ENCODE measurements around the gene FBXL3.
"Not testable (repeated sequence)": the region's sequence is repeated elsewhere in the genome, so short reads cannot be mapped to it uniquely, and the experiment has no call there.

FBXL3 gene

DNA sequence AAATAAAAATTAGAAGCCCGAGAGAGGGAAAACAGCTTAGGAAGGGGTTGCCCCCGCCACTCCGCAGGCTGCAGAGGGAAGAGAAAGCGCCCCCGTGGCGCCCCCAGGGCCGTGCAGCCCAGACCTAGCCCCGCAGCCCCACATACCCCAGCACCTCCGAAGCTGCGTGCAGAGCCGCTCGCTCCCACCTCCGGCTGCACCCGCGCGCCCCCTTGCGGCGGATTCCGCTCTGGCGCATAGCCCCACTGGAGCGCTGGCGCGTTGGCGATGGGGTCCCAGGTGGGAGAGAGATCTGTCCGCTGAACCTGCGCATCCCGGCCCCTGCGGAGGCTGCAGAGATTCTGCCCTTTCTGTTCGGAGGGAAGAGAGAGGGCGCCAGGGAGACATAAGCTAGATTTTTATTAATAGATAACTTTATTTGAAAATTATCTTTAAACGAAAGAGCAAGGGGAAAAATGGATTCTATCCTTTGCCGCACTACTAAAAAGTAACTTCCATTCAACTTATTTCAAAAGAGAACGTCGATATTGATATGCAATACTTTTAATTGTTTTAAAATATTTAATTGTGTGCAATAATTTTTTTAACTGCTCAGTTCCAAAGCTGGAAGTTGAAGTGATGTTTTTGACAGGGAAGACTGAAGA, 46.8 kb downstream of the FBXL3 start:
- DNase-seq, result peak in 1 of 2 experiments; percentile 56

DNA sequence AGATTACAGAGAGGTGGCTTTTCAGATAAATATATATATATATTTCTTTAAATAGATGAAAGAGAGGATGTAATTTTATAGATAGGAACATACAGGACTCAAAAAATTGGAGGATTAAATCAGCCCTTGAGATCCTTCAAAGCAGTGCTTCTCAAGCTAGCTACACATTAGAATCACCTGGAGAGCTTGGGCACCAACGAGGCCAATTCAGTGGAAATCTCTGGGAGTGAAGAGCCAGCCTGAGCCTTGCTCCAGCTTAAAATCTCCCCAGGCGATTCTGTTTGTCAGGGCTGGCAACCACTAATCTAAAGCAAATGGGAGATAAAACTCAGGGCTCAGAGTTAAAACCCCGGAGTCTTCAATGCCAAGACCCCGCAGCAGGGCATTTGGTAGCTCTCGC, 50.0 kb downstream of the FBXL3 start:
- DNase-seq, result no peak

DNA sequence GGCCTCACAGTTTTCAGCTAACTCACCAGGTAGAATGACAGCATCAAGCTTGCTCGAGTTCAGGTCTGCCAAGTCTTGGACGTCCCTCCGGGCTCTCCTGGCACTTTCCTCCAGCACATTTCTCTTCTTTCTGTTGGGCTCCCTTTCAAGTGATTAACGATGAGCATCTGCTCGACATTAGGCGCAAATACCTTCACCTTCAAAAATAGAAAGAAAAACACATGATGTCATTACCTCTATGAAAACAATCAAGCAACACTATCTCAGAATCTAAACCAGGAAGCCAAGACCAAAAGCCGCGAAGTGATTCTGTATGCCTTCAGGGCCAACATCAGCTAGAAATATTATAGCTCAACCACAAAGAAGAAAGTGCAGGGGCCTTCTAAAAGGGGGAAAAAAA, 50.5 kb downstream of the FBXL3 start:
- no peak for DNase-seq

DNA sequence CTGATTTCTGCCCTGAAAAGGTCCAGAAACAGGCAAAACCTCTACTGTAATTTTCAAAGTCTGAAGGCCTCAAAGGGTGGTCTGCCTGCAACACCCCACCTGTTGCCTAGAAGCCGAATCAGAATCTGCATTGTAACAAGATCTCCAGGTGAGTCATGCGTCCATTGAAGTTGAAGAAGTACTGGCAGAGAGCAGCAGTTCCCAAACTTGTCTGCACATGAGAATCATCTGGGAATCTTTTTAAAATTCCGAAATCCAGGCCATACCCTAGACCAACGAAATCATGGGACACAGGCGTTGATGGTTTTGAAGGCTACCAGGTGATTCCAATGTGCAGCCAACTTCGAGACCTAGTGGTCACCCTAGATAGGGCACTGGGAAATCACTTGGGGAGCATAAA, 51.1 kb downstream of the FBXL3 start:
- no peak for DNase-seq

DNA sequence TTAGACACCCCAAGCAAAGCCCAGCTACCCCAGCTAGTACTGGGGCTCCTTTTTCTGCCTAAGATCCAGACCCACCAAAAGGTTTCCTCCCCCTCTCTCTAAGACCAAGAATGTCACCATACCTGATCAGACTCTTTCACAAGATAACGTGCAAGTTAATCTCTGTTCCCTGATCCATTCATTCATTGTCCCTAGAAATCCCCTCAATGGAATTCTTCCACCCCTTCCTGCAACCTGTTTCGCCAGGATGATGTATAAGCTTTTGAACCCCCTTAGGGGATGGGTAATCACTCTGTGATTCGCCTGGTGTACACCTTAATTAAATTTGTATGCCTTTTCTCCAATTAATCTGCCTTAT, 52.4 kb downstream of the FBXL3 start:
- no peak for DNase-seq

DNA sequence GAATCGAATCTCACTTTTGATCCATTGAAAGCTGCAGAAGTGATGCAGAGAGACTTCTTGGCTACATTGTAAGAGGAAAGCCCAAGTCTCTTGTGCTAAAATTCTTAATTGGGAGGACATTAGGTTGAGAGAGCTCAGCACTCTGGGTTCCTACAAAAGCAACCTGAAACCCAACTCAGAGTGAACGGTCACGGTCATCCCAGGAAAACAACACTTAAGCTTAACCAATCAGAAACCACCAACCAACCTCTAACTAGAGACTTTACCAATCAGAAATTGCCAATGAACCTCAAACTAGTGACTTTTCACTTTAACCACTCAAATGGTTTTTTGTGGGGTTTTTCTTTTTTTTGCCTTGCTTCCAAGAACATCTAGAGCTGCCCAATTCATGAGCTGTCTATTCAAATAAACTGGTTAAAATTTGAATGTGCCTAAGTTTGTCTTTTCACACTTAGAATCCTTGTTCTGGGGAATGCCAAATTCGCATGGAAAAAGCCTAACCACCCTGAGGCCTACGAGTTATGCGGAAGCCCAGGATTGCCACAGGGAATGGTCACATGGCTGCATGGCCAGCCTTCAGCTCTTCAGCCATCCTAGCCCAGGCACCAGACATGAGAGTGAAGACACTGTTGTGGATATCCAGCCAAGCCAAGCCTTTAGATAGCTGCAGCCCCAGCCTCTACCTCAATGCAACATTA, 52.9 kb downstream of the FBXL3 start:
- no peak for DNase-seq

DNA sequence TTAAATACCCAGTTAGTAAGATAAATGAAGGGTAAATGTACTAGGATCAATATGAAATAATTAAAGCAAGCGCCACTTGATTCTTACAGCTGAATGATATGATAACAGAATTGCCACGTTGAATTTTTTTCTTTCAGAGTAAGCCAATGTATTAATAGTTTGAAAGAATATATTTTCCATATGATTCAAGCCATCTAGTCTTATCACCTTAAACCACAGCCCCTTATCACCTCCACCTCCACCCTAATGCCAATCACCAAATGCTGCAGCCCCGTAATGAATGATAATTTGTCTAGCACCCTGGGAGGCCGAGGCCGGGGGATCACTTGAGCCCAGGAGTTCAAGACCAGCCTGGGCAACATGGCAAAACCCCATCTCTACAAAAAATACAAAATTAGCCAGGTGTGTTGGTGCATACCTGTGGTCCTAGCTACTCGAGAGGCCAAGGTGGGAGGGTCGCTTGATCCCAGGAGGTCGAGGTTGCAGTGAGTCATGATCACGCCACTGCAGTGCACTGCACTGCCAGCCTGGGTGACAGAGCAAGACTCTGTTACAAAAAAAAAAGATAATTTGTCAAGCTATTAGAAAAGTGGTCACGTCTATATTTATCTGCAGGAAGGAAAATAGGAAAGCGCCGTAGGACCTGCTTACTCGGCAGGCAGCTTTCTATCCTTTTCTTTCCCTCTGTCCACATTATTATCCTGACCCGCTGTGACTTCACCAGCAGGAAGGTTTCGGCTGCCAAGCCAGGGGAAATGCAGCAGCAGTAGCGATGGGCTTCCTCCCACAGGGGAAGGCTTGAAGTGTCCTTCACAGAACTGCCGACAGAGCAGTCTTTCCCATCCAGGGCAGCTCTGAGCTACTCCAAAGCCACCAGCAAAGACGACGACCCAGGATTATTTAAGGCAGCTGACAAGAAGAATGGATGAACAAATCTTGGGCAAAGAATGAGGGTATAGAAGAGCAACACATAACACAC, 54.8 kb downstream of the FBXL3 start:
- DNase-seq, result no peak

DNA sequence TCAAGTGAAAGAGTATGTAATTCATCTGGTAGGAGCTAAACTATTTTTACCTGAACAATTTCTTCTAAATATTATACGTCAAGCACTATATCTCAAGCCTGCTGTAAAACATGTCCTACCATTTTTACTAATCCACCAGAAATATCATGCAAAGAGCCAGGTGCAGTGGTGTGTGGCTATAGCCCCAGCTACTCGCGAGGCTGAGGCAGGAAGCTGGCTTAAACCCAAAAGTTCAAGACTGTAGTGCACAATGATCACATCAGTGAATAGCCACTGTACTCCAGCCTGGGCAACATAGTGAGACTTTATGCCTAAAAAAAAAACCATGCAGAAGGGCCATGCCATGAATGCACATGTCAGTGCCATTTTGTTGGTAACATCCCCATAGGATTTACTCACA, 55.7 kb downstream of the FBXL3 start:
- no peak for DNase-seq

DNA sequence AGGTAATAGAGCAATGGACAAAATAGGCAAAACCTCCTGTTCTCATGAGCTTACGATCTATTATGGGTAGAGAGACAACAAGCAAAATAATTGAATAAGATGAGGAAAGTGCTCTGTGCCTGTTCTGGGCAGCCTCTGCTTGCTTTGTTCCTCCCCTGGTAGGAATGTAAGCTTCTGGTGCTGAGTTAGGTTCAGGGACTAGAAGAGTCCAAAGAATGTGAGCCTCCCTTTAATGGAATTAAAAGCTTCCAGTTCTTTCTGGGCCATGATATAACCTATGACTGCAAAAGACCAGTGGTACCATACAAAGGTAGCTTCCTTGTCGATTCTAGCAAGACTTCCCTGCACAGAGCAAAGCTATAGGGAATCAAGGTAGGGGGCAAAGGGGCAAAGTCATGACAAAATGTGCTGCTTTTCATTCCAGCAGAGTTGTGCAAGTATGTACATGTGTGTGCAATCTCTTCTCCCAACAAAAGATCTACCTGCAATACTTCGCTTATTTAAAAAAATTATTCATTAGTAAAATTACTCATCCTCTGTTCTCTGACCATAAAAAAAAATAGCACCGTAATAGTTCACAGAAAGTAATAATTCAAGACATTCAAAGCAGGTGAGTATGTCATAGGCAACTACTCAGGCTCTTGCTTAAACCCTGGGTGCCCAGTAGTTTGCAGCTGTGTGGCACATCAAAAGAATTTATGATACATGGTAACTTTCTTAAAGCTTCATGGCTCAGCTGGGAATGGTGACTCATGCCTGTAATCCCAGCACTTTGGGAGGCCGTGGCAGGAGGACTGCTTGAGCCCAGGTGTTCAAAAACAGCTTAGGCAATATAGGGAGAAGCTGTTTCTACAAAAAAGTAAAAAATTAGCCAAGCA, 57.2 kb downstream of the FBXL3 start:
- DNase-seq, result no peak

DNA sequence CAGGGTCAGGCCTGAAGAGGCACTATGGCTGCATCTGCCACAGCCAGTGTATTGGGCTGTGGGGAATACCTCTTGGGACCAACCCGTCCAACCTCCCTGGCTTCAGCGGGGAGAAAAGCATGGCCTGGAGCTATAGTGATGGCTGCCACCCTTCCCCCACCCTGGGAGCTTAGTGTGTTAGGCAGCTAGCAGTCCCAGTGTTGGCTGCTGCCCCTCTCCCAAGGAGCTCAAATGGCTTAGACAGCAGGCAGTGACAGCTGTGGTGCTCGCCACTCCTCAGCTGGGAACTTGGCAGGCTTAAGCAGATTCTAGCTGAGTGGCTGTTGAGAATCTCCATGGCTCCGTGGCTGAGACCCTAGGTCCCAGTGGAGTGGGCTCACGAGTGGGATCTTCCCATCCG, 58.9 kb downstream of the FBXL3 start:
- DNase-seq, result no peak

DNA sequence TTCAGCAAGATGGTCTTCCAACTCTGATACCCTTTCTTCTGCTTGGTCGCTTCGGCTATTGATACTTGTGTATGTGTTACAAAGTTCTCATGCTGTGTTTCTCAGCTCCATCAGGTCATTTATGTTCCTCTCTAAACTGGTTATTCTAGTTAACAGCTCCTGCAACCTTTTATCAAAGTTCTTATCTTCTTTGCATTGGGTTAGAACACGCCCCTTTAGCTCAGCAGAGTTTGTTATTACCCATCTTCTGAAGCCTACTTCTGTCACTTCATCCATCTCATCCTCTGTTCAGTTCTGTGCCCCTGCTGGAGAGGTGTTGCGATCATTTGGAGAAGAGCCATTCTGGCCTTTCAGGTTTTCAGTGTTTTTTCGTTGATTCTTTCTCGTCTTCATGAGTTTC, 59.9 kb downstream of the FBXL3 start:
- DNase-seq, result no peak

DNA sequence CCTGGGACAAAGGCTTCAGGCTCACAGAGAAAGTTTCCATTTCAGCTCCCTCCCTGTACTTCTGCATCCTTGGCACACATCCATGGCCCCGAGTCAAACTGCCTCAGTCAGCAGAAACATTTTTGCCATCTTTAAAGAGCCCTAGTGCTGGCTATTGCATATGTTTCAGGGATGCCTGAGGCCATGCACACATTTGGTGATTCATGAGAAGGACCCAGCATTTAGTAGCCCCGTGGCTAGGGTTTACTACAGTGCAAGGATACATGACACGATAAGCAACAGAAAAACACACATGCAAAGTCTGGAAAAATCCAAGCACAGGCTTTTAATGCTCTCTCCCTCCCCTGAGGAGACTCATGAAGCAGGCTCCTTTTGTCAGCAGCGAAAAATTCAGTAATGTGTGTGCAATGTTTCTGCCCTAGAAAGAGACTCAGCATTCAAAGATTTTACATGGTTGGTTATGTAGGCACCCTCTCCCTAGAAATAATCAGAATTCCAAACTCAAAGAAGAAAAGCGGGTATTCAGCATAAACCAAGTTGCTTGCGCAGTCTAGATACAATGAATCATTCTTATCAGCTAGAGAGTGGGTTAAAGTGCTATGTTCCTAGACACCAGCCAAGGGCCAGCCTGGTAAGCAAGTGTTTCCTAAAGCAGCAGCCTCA, 61.1 kb downstream of the FBXL3 start:
- DNase-seq, result no peak

DNA sequence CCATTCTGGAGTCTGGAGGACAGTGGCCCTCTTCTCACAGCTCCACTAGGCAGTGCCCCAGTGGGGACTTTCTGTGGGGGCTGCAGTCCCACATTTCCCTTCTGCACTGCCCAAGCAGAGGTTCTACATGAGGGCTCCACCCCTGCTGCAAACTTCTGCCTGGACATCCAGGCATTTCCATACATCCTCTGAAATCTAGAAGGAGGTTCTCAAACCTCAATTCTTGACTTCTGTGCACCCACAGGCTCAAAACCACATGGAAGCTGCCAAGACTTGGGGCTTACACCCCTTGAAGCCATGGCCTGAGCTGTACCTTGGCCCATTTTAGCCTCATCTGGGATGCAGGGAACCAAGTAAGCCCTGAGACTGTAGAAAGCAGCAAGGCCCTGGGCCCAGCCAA, 67.2 kb downstream of the FBXL3 start:
- not testable (repeated sequence) for DNase-seq

DNA sequence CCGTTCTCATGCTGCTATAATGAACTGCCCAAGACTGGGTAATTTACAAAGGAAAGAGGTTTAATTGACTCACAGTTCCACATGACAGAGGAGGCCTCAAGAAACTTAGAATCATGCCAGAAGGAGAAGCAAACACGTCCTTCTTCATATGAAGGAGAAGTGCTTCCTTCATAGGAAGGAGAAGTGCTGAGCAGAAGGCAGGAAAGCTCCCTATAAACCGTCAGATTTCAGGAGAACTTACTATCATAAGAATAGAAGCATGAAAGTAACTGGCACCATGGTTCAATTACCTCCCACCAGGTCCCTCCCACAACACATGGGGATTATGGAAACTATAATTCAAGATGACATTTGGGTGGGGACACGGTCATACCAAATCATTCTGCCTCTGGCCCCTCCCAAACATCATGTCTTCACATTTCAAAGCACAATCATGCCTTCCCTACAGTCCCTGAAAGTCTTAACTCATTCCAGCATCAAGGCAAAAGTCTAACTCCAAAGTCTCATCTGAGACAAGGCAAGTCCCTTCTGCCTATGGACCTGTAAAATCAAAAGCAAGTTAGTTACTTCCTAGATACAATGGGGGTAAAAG, 68.0 kb downstream of the FBXL3 start:
- no peak for DNase-seq

DNA sequence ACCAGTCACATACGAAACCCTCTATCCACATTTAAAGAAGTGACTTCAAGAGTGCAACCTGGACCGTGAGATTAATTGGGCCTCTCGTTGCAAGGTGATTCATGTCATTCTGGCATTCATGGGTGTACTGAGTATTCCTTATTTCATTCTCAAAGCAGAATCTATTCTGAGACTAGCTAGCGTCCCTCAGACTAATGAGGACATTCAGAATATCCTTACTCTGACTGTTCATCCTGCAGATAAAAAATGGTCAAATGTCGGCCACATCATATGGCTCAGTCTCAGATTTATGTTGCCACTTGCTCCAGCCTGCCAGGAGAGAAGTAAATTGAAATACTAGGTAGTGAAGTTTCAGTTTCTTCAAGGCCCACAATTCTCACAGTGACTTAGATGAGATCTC, 71.3 kb downstream of the FBXL3 start:
- no peak for DNase-seq

Data from NCI-H187 (cell line).